Kidney (tissue), 14 donors: ENCODE data around the gene DTX2. TPM values are rescaled to one million over a fixed set of nuclear protein-coding genes. Genes with fewer than 3 reads are reported as not detected.
A peak's percentile ranks its signal among the peaks of the same experiment; 100 is the strongest.
"Not testable (repeated sequence)": the region's sequence is repeated elsewhere in the genome, so short reads cannot be mapped to it uniquely, and the experiment has no call there.

Source experiments
- DNase-seq, 5 donors: peaks; one replicate each; pipeline ENCODE4 v3.0.0-alpha.2; 2013 to 2020
- FAIRE-seq: peaks from 2 replicates; lab custom pipeline; 2012; peaks lifted over from hg19 to GRCh38; lab: Jason Lieb, UNC
- H3K27ac ChIP-seq, 2 donors: one replicate each; pipeline ENCODE4 v1.7.0; 2013; ENCODE audit warnings: low read depth in 2 of 2, low read length in 2 of 2, inconsistent platforms in 1 of 2
- H3K27me3 ChIP-seq: one replicate; pipeline ENCODE4 v1.7.1; 2013; ENCODE audit warnings: low read length, inconsistent platforms; ENCODE audit not compliant: control insufficient read depth, insufficient read depth
- H3K36me3 ChIP-seq, 3 donors: one replicate each; pipeline versions ENCODE4 v1.7.0 to v1.7.1; 2013; ENCODE audit warnings: low read length in 3 of 3, control low read depth in 1 of 3, inconsistent platforms in 1 of 3; ENCODE audit not compliant: insufficient read depth in 3 of 3, control insufficient read depth in 2 of 3
- H3K4me1 ChIP-seq, 3 donors: one replicate each; pipeline versions ENCODE4 v1.7.0 to v1.7.1; 2013; ENCODE audit warnings: low read length in 3 of 3, inconsistent platforms in 1 of 3, low read depth in 1 of 3; ENCODE audit not compliant: control insufficient read depth in 2 of 3, insufficient read depth in 2 of 3
- H3K4me3 ChIP-seq, 3 donors: one replicate each; pipeline versions ENCODE4 v1.7.0 to v1.8.1; 2013; ENCODE audit warnings: low read length in 3 of 3, control low read depth in 1 of 3, inconsistent platforms in 1 of 3
- H3K9ac ChIP-seq, 3 donors: one replicate each; pipeline versions ENCODE4 v1.7.0 to v1.7.1; 2013; ENCODE audit warnings: low read length in 3 of 3, control low read depth in 1 of 3, inconsistent platforms in 1 of 3
- H3K9me3 ChIP-seq, 3 donors: one replicate each; pipeline versions ENCODE4 v1.7.0 to v1.7.1; 2013; ENCODE audit warnings: low read length in 3 of 3, control low read depth in 1 of 3, inconsistent platforms in 1 of 3; ENCODE audit not compliant: control insufficient read depth in 2 of 3, insufficient read depth in 1 of 3
- CTCF ChIP-seq: IDR thresholded peaks from 3 replicates; pipeline ENCODE4 v1.5.1; 2012; ENCODE audit warnings: mild to moderate bottlenecking, moderate library complexity, borderline replicate concordance; ENCODE audit not compliant: insufficient read depth; ENCODE audit errors: extremely low read depth
- intact Hi-C: fragments of 100-400 bp; cut with DNase I; formaldehyde crosslinking; loops from one replicate; pipeline ENCODE4 v1.11.1; 2022
- polyA plus RNA-seq: library from polyadenylated mRNA; stranded (reverse); fragments of 350-450 nt; fragmentation: Illumina TruSeq; extraction: RNeasy Lipid Tissue Mini Kit (QIAGEN cat#74804); gene quantifications from one replicate; pipeline ENCODE4 v1.2.3, GENCODE V29; 2014; ENCODE audit warnings: low read depth, low replicate concordance; ENCODE audit not compliant: insufficient read depth
- total RNA-seq: library from RNA; stranded (reverse); fragmentation: NEBNext Ultra II Directional; extraction: Animal tissue kit (Norgen Biotek cat#: 25700); gene quantifications from one replicate; pipeline ENCODE4 v1.2.1, GENCODE V29; 2021
- donor health status: control.
- donor health status: control.
- donor health status: control.
- donor health status: control.
- donor health status: control.
- donor health status: DM: yes; HTN: yes; CAD: no.
- donor health status: Normal renal cell carcinoma (clear cell type).

Gene DTX2
- total and polyA plus RNA-seq, 2 donors from 2014 or later, result 8.1 to 21.6 TPM

DNA sequence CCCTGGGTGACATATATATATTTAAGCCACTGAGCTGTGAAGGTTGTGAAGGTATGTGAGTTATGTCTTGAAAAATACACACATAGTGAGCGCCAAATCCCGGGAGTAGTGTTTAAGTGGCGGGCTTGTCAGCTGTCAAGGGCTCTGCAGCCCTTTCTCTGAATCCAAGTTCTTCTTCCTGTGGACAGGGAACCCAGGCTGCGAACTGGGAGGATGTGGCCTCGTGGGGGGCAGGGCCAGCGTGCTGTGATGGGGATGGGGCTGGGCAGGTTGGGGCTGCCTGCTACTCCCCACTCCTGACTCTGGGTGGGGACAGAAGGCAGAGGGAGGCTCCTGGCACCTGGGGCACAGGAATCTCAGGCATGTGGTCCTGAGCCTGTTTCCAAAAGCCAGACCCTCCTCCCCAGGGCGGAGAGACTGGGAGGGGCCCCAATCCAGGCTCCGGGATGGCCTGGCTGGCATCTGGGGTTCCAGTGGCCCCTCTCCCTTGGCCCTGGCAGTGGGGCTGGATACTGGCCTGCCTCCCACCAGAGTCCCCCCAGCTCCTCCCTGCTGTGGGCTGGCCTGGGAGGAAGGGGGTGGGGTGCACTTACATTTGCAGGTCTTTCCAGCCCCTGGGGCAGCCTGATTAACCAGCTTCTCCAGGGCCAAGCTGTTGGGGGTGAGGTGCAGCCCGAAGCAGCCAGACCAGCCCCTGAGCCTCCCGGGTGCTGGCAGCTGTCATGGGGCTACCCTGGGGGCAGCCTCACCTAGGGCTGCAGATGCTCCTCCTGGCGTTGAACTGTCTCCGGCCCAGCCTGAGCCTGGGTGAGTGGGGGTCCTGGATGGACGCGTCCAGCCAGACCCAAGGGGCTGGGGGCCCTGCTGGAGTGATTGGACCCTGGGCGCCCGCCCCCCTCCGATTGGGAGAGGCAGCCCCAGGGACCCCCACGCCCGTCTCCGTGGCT lies 48.7 kb downstream of the DTX2 start, which contains the start of gene UPK3B:
Gene UPK3B, plus strand, starts transcription at position 622 of the 947 bp plus-strand sequence. Its CDS starts 101 bp downstream, at position 723.
- H3K9ac ChIP-seq, result no peak within 1 kb of the TSS
- no peak for FAIRE-seq
- H3K36me3 ChIP-seq, result no peaks in the 10 kb centered on the region
- no peaks in the 10 kb centered on the region for H3K4me1 ChIP-seq
- intact Hi-C loops, result no loop called here
- peak; percentile 16 to 77 (median 33) for DNase-seq
- no peak within 1 kb of the TSS for H3K4me3 ChIP-seq
- H3K27me3 ChIP-seq, result no peaks in the 10 kb centered on the region
- H3K27ac ChIP-seq, result no peak within 1 kb of the TSS
- TF ChIP-seq CTCF, result no peak
- H3K9me3 ChIP-seq, result no peaks in the 10 kb centered on the region

GRCh38 chr7:76511200-76511910 lies 49.8 kb downstream of the DTX2 start:
- H3K36me3 ChIP-seq, H3K9ac ChIP-seq, H3K27ac ChIP-seq, H3K27me3 ChIP-seq, FAIRE-seq, intact Hi-C loops, H3K4me1 ChIP-seq, H3K9me3 ChIP-seq, H3K4me3 ChIP-seq: not testable (repeated sequence)
- DNase-seq, result peak in 1 of 5 donors; percentile 74

DNA sequence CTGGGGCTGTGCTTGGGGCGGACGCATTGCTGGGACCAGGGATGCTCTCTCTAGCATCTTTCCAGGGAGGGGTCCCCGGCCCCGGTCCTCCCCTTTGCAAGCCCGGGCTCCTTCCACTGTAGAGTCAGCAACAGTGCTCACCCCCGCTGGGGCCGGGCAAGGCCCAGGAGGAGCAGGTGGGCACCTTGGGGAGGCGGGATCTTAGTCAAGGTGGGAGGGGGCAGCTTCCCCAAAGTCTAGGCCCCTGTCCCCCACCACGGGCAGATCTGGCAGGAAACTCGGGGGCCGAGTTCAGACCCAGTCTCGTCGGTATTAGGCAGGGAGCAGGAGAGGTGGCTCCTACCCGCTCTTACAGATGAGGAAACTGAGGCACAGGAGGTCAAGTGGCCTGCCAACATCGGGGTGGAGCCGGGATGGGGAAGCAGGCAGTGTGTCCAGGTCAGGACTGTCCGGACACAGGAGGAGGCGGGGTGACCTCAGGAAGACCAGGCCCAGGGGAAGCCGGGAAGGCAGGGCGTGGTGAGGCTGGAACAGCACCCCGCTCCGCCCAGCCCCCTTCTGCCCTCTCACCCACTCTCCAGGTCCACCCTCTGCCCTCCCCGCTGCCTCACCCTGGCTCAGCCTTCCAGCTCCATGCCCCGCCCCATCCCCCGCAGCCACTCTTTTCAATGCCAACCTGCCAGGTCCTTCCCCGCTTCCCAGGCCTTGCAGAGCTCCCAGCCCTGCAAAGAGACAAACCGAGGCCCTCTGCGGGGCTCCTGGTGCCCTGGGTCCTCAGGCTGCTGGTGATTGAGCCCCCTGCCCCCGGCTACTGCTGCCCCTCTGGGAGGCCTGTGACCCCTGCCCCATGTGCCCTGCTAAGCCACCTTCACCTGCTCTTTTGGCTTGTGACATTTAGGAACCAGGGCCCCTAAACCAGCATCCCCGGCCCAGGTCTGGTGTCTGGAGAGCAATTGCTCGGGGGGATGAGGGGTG lies 50.7 kb downstream of the DTX2 start:
- H3K36me3 ChIP-seq, H3K27me3 ChIP-seq, FAIRE-seq, H3K9me3 ChIP-seq, H3K27ac ChIP-seq, H3K4me1 ChIP-seq, H3K9ac ChIP-seq, H3K4me3 ChIP-seq, intact Hi-C loops: not testable (repeated sequence)
- DNase-seq, result peak in 1 of 5 donors; percentile 69
